H1 (cell line): Measurements from ENCODE around the gene NFAM1. TPM values are rescaled to one million over a fixed set of nuclear protein-coding genes. Genes with fewer than 3 reads are reported as not detected.

ENCODE experiments used
- KDM5A ChIP-seq: fragments of 200-600 bp; IDR thresholded peaks from 2 replicates; pipeline ENCODE4 v1.7.1; 2012; ENCODE audit warnings: mild to moderate bottlenecking, low read length, inconsistent platforms, mixed read lengths
- POLR2A ChIP-seq, 2 experiments: IDR thresholded peaks; 1 replicate in 1 of 2; 2 replicates in 1 of 2; pipeline ENCODE4 v1.6.1; 2011; ENCODE audit warnings: low read depth in 2 of 2, low read length in 2 of 2, mild to moderate bottlenecking in 2 of 2; ENCODE audit errors: control extremely low read depth in 1 of 2
- RBBP5 ChIP-seq: IDR thresholded peaks from 2 replicates; pipeline ENCODE4 v1.7.1; 2012; ENCODE audit warnings: low read depth, mild to moderate bottlenecking, inconsistent platforms, low read length, moderate library complexity, borderline replicate concordance
- SAP30 ChIP-seq: fragments of 300-600 bp; sonication (generic); IDR thresholded peaks from 2 replicates; pipeline ENCODE4 v1.7.1; 2012; ENCODE audit warnings: low read length, moderate library complexity, mild to moderate bottlenecking, inconsistent platforms; ENCODE audit not compliant: insufficient read depth, insufficient replicate concordance
- SIRT6 ChIP-seq: IDR thresholded peaks from one replicate; pipeline ENCODE4 v1.7.1; 2012; ENCODE audit warnings: low read length, inconsistent platforms
- polyA plus RNA-seq, 7 experiments: library from polyadenylated mRNA; depleted of rRNA in 3 of 7; stranded (reverse) in 5 of 7; unstranded in 2 of 7; fragments of >200 nt in 5 of 7; fragments of 200-250 nt in 2 of 7; gene quantifications; 1 replicate in 5 of 7; 2 replicates in 1 of 7; 4 replicates in 1 of 7; pipeline versions ENCODE4 v1.2.1 to v1.2.3, GENCODE V29; 2011 to 2013; ENCODE audit warnings: missing spikeins in 2 of 7, mixed read lengths in 2 of 7
- total RNA-seq: library from RNA; stranded (reverse); fragmentation: NEBNext Ultra II Directional; extraction: Animal tissue kit (Norgen Biotek cat#: 25700); gene quantifications from 2 replicates; pipeline ENCODE4 v1.2.1, GENCODE V29; 2021

NFAM1 gene
- total and polyA plus RNA-seq, 2 of the 8 experiments (the other 6 are each of a cell fraction or from before 2014, with no cell fraction given) = 0.62 to 0.73 TPM

GRCh38 chr22:42425989-42426355 is 6.2 kb downstream of the NFAM1 start (continued):
- no peak for TF ChIP-seq KDM5A
- no peak for TF ChIP-seq SAP30
- no peak for TF ChIP-seq POLR2A (IDR thresholded peaks at IDR 0.05; ENCODE audit: control extremely low read depth in 1 of 2, low read depth in 2 of 2, low read length in 2 of 2)
- no peak for TF ChIP-seq RBBP5
- TF ChIP-seq SIRT6 = no peak
